NCI-H146 (cell line): ENCODE results near the gene GSE1.

Experiments
- DNase-seq: peaks from one replicate; lab custom pipeline; 2025; lab: John Stamatoyannopoulos, UW

The GSE1 gene

GRCh38 chr16:85680352-85680944, 67.3 kb downstream of the GSE1 start:
- DNase-seq: no peak

GRCh38 chr16:85681255-85681654, 68.1 kb downstream of the GSE1 start:
- peak; percentile 83 for DNase-seq

- DNase-seq: no peak
Observed at GRCh38 chr16:85682516-85682915, 69.4 kb downstream of the GSE1 start.

GRCh38 chr16:85683363-85683762, 70.2 kb downstream of the GSE1 start:
- no peak for DNase-seq

- no peak for DNase-seq
Observed at GRCh38 chr16:85685251-85685650, 72.1 kb downstream of the GSE1 start.

- DNase-seq: no peak
Observed at GRCh38 chr16:85686912-85687591, 73.9 kb downstream of the GSE1 start.

GRCh38 chr16:85687651-85688471, 74.7 kb downstream of the GSE1 start:
- no peak for DNase-seq

- peak; percentile 91 for DNase-seq
Observed at GRCh38 chr16:85688586-85689284, 75.6 kb downstream of the GSE1 start, which contains the start of gene GINS2. Gene GINS2, minus strand, starts transcription at chr16:85688954. Its CDS starts 56 bp downstream, at chr16:85688898.

GRCh38 chr16:85689285-85689949, 76.3 kb downstream of the GSE1 start:
- peak; percentile 89 for DNase-seq

- no peak for DNase-seq
Observed at GRCh38 chr16:85689950-85690320, 76.8 kb downstream of the GSE1 start.

GRCh38 chr16:85690469-85691064, 77.4 kb downstream of the GSE1 start:
- peak; percentile 58 for DNase-seq

- no peak for DNase-seq
Observed at GRCh38 chr16:85695196-85696128, 82.3 kb downstream of the GSE1 start.

GRCh38 chr16:85696781-85697180, 83.7 kb downstream of the GSE1 start:
- no peak for DNase-seq

GRCh38 chr16:85697431-85697830, 84.3 kb downstream of the GSE1 start:
- DNase-seq: peak; percentile 9

- no peak for DNase-seq
Observed at GRCh38 chr16:85698459-85698891, 85.4 kb downstream of the GSE1 start.

GRCh38 chr16:85698935-85699558, 85.9 kb downstream of the GSE1 start:
- DNase-seq: no peak

- no peak for DNase-seq
Observed at GRCh38 chr16:85699628-85700027, 86.5 kb downstream of the GSE1 start.

GRCh38 chr16:85704011-85704410, 90.9 kb downstream of the GSE1 start:
- DNase-seq: no peak
